HG03108 (cell line): ENCODE results near the gene TCEAL4.
A peak's percentile ranks its signal among the peaks of the same experiment; 100 is the strongest.
"Not testable (repeated sequence)": the region's sequence is repeated elsewhere in the genome, so short reads cannot be mapped to it uniquely, and the experiment has no call there.

Experiments used
- ATAC-seq: cut with Tn5 transposase; IDR thresholded peaks from one replicate; pipeline ENCODE4 v1.9.1; 2021; ENCODE audit warnings: moderate library complexity; ENCODE audit not compliant: unreplicated experiment

TCEAL4 gene

DNA sequence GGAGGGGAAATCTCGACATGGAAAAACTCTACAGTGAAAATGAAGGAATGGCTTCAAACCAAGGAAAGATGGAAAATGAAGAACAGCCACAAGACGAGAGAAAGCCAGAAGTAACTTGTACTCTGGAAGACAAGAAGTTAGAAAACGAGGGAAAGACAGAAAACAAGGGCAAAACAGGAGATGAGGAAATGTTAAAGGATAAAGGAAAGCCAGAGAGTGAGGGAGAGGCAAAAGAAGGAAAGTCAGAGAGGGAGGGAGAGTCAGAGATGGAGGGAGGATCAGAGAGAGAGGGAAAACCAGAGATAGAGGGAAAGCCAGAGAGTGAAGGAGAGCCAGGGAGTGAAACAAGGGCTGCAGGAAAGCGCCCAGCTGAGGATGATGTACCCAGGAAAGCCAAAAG lies 1.3 kb downstream of the TCEAL4 start:
- ATAC-seq: no peak

DNA sequence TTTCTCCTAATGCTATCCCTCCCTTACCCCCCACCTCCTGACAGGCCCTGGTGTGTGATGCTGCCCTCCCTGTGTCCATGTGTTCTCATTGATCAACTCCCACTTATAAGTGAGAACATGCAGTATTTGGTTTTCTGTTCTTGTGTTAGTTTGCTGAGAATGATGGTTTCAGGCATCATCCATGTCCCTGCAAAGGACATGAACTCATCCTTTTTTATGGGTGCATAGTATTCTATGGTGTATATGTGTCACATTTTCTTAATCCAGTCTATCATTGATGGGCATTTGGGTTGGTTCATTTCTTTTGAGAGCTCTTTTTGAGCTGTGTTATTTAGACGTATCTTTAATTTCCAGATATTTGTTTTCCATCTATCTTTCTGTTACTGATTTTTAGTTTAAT lies 7.0 kb downstream of the TCEAL4 start:
- not testable (repeated sequence) for ATAC-seq

DNA sequence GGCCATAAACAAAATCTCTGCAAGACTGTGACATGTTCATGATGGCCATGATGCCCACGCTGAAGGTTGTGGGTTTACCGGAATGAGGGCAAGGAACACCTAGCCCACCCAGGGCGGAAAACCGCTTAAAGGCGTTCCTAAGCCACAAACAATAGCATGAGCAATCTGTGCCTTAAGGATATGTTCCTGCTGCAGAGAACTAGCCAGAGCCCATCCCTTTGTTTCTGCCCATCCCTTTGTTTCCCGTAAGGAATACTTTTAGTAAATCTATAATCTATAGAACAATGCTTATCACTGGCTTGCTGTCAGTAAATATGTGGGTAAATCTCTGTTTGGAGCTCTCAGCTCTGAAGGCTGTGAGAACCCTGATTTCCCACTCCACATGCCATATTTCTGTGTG lies 9.9 kb downstream of the TCEAL4 start:
- ATAC-seq: not testable (repeated sequence)

DNA sequence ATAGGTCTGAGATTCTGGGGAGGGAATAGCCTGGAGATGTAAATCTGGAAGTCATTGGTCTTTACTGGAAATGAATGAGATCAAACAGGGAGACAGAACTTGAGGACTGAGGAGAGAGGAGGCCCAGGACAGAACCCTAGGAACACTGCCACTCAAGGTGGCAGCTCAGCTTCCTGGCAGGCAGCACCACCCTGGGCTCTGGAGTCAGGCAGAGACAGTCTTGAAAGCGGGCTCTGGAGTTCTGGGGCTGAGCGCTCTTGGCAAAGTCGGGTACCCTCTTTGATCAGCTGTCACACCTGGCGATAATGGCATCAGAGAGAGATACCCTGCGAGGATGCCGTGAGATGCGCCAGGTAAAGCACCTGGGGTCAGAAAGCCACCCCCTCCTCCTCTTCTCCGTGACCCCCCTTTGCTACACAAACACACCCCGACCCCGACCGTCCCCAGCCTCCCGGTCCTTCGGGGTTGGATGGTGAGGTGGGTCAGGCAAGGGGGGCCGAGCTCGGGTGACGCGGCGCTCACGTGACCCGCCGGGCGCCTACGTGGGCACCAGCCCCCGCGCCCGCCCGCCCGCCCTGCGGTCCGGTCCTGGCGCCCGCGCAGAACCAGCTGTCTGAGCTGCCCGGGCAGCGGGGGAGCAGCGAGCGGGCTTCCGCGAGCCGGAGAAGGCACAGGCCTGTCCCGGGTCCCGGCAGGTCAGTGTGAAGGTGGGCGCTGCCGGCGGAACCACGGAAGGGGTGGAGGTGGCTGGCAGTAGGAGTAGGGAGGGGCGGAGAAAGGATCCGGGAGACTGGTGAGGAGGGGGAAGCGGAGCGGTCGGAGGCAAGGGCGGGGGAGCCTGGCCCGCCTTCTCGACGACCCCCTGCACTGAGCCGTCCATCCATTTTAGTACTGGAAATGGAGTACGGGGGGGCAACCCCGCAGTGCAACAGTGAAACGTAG lies 22.3 kb downstream of the TCEAL4 start, which contains the start of gene TCEAL3:
TSS of gene TCEAL3 (plus strand) at position 600 of the 942 bp plus-strand sequence. CDS start 1,102 bp downstream, outside the sequence.
- peak; percentile 74 for ATAC-seq

DNA sequence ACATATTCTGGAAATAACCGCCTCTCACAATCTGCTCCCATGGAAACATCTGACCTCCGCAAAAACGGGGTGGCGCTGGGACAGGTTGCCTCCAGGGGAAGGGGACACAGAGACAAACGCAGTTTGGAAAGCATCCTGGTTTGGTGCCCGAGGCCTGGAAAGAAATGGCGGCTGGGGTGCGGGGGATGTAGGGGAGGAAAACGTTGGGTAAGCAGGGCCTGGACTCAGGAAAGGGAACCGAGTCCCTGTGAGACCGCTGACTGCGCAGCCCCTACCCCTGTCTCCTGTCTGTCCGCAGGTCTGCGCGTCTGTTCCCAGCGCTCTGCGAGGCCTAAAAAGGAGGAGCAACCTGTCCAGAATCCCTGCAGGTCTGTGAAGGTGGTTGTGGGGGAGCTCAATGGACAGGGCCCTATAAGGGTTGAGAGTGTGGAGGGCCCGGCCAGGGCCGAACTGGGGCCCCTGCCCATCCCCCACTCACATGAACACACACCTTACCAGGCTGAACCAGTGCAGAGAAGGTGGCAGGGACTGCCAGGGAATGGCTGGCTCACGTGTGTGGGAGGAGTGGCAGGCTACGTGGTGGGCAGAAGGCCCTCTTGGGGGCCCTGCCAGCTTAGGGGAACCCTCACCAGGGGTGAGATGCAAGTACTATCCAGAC lies 23.1 kb downstream of the TCEAL4 start:
- ATAC-seq: no peak

DNA sequence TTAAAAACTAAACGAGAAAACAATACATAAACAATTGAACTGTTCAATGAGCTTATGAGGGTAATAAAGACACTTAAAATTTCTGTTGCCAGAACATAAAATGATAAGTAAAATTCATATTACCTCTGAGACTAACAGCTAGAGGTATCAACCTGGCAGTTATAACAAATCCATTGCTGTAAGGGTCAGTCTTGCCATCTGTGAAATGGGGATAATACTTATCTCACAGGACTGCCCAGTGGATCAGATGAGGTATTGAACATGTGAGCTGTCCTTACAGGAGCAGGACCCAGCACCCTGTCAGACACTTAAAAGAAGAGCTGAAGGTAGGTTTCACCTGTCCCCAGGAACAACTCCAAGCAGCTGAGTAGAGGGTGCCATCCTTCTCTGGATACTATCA lies 25.0 kb downstream of the TCEAL4 start:
- ATAC-seq: no peak

DNA sequence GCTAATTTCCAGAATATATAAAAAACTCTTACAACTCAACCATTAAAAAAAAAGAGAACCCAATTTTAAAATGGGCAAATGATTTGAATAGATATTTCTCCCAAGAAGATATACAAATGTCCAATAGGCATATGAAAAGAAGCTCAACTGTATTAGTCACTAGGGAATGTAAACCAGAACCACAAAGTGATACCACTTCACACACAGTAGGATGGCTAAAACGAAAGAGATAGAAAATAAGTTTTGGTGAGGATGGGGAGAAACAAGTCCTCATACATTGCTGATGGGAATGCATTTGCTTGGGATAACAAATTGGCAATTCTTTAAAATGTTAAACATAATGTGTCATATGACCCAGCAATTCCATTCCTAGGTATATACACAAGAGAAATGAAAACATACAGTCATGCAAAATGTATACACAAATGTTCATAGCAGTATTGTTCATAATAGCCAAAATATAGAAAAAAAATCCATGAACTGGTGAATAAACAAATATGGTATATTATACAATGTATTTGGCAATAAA lies 28.1 kb downstream of the TCEAL4 start:
- no peak for ATAC-seq

DNA sequence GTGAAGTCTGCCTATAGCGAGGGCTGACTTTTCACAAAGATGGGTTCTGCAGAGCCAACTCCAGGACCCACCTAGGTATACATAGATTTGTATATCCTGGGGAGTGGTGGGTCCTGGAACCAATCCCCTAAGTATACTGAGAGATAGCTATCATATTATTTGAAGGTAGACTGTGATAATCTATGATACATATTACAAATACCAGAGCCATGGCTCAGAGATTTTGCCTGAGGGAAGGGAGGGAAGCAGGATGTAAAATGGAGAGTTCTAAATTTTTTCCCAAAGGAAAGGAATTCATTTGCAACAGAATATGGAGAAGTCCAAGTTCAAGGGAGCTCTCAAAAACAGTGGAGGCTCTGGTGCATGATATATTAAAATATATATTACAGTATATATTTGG lies 29.7 kb downstream of the TCEAL4 start:
- no peak for ATAC-seq

DNA sequence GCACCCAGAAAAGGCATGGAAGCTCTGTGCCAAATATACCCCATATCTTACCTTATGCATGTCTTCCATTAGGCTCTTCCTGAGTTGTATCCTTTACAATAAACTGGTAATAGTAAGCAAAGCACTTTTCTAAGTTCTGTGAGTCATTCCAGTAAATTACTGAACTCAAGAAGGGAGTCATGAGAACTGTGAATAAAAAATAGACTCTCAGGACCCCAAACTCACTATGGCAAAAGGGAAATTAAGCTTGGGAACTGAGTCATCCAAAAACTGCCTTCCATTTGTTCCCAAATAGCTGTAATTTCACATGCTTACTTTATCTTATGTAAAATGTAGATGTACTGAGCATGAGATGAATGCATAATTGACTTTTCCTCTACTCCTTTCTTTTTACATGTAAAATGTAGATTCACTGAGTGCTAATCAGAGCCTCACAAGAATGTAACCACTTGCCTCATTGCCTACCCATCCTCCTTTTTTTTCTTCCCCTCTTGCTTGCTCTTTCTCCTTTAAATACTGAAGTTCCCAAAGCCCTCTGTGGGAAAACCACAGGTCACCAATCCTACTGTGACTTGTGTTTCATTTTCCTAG lies 30.6 kb downstream of the TCEAL4 start:
- ATAC-seq: no peak

DNA sequence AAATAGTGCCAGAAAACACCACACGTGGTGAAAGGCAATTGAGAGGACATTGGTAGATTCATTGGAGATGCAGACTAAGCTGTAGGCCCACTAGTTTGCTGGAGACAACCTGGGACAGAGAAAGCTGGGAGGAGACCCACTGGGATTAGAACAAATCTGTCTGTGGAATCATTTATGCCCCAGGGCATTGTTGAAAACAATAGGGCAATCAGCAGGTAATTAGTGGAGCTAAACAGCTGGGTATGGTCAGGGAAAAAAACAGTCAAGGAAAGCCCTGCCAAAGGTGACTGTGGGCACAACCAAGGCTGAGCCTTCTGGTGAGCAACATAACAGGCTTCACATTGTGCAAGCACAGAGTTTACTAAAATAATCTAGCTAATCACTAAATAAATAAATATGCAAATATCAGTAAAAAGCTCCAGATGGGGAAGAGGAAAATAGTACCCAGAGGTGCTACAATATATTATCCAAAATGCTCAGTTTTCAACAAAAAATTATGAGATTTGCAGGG lies 31.4 kb downstream of the TCEAL4 start:
- ATAC-seq: no peak

DNA sequence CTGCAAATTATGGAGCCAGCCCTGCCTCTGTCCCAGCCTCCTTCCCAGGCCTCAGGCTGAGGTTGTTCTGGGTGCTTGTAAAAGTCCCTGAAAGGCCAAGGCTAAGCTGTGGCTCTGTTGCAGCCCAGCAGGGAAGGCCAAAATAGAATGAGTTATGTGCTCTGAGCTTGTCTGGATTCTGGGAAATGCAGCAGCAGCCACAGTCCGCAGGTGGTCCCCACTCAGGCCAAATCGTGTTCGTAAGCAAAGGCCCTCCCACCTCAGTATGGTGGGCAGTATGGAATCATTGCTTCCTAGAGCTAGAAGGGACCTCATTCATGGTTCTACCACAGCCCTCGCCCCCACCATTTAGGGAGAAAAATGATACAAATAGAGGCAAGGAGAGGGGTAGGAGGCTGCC lies 38.8 kb downstream of the TCEAL4 start:
- ATAC-seq: no peak

DNA sequence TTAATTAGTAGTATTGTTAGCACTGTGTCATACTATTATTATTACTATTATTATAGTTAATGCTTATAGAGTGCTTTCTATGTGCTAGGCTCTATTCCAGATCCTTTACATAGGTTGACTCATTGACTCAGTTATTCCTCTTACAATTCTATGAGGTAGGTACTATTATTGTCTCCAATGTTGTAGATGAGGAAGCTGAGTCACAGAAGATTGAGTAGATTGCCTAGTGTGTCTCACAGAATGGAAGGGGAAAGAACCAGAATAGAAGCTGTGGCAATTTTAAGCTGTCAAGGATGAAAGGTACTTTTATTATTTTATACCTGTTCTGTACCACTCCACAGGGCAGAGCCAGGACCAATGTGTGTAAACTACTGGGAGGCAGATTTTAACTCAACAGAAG lies 41.5 kb downstream of the TCEAL4 start:
- ATAC-seq: no peak

DNA sequence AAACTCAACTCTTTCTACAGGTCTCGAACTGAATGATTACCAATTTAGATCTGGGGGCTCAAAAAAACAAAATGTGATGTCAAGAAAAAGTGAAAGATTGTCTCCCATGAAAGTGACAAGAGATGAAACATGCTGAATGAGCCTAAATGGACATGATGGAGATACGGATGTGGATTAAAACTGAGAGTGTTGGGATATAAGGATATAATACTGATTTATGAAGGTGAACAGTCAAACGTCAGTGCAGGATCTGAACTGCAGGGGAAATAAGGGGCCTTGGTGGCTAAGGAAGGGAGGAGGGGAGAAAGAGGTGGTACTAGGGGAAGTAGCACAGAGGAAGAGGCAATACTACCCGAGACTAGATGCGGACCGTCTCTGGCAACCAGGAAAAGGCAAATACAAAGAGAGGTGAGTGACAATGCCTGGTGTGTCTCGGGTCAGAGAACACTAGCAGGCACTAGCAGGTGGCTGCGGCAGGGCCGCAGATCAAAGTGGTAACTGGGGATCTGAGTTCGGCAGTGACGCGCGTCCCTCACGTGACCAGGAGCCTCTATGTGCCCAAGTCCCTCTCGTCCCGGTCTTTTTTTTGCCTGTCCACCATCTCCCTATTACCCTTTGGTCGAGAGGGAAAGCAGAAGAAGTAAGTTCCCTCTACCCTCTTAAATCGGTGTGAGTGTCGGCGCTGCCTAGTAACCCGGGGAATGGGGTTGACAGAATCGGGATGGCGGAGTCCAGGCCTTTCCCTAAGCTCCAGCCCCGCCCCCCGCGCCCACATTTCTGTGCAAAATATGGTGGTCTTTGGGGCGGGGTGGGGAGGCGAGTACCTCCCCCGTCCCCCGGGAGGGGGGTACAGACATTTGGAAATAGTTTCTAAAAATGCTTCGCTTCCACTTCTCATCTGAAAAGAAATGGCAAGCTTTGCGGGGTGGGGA lies 43.3 kb downstream of the TCEAL4 start, which contains the start of gene TCEAL1:
TSS of gene TCEAL1 (plus strand) at position 590 of the 932 bp plus-strand sequence. CDS start 942 bp downstream, outside the sequence.
- ATAC-seq: peak; percentile 60

DNA sequence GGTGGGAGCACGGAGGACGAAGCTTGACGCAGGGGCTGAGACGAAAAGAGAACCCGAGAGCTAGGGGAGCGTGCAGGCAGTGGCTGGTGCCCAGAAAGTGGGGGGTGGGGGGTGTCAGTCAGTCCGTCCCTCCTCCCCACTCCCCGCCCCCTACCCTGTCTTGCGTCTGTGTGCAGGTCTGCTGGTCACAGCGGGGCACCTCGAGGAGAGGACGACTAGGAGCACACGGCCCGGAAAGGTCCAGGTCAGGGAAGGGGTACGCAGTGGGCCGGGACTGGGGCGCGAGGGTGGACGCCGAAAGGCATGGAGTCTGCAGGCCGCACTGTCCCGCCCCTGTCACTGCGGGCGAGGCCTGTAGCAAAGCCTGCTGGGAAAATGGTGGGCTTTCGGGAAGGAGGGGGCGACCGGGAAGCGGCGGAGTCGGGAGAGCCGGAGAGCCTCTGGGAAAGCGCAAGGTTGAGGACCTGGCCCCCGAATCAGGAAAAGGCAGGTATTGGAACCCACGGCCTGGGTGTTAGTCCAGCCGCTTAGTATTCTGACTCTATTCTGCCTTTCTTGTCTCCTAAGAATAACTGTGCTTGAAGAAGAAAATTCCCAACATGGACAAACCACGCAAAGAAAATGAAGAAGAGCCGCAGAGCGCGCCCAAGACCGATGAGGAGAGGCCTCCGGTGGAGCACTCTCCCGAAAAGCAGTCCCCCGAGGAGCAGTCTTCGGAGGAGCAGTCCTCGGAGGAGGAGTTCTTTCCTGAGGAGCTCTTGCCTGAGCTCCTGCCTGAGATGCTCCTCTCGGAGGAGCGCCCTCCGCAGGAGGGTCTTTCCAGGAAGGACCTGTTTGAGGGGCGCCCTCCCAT lies 44.2 kb downstream of the TCEAL4 start:
- ATAC-seq: no peak

DNA sequence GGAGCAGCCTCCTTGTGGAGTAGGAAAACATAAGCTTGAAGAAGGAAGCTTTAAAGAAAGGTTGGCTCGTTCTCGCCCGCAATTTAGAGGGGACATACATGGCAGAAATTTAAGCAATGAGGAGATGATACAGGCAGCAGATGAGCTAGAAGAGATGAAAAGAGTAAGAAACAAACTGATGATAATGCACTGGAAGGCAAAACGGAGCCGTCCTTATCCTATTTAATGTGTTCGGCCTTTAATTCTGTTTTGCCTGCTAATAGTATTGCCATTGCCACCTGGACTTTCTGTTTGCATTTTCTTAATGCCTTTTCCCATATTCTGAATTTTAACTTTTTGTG lies 44.8 kb downstream of the TCEAL4 start:
- ATAC-seq: no peak

DNA sequence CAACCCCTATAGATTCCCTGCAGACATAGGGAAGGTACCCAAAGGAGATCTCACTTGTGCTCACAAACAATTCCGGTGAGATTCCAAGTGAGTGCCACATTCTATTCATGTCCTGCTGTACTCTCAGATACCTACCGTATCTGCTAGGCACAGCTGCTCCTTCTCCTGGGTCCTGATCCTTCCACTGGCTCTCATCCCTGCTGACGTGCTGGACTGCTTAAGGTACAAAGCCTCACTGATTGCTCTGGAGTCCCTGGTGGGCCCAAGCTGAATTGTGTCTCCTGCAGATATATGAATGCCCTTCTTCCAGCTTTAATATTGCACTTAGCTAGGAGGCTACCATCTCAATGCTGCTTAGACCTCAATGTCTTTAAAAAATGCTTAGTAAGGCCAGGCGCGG lies 45.8 kb downstream of the TCEAL4 start:
- ATAC-seq: no peak

DNA sequence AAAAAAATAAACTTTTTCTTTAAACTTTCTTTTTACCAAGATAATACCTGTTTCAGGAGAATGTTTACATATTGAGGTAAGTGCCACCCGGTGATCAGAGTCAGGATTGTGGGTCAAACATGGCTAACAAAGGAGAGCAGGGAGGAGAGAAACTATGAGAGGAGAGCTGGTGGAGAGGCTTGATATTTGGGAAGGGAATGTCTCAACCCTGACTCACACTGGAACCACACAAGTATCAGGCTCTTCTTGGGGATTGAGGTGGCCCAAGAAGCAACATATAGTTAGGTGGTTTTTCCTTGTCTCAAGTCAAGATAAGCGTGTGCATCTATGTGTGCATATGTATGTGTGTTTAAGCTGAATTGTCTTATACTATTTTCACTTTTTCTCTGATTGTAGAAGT lies 50.1 kb downstream of the TCEAL4 start:
- ATAC-seq: no peak
